GM18861 (cell line): ENCODE data around the gene GFOD1.
"Not testable (repeated sequence)": the region's sequence is repeated elsewhere in the genome, so short reads cannot be mapped to it uniquely, and the experiment has no call there.

Experiments
- ATAC-seq: cut with Tn5 transposase; IDR thresholded peaks from one replicate; pipeline ENCODE4 v1.9.1; 2021; ENCODE audit not compliant: unreplicated experiment

GFOD1 gene

GRCh38 chr6:13331516-13332348 lies 155.7 kb downstream of the GFOD1 start:
- ATAC-seq, result no peak

DNA sequence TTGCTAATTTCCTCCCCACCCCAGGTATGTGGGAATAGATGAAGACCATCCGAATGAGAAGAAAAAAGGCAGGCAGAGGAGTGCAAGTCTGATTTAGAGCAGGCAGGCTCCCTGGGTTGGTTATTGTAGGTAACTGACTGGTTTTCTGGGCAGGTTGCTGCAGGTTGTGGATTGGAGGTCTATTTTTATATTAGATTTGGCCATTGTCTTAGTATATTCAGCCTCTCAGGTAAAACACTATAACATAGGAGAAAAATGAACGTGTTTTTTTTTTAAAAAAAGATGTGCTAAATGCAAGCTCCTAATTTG lies 158.6 kb downstream of the GFOD1 start:
- ATAC-seq, result no peak

DNA sequence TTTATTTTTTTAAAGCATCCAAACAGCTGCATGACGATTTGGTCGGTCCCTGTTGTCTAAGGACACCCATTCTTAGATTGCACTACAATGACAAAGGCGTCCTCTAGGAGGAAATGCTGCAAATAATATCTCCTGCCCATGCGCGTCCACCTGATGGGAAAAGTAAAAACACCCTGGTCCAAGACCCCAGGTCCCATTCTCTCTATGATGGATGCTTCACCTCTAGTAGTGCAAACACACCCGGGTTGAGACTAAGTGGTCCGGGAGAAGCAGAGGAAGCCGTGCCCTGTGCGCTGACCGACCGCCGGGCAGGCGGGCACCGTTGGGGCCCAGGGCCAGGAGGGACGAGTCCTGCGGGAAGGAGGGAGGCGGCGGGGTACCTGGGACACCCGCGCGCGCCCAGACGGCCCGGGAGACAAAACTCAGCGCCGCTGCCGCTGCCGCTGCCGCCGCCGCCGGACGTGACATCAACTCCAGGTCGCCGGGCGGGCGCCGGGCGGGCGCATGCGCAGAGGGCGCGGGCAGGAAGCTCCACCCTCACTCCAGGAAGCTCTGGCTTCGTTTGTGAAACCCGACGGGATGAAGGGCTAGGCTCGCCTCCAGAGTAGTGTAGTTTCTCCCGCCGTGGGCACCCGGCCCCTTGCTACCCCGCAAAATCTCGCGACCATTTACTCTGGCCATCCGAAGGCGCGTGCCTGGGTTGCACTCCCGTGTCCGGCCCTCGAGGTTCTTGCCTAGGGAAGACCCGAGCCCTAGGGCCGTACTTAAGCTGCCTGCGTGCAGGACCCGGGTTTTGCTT lies 159.1 kb downstream of the GFOD1 start, which contains the start of gene TBC1D7:
TSS of gene TBC1D7 (minus strand) at position 462 of the 799 bp plus-strand sequence. CDS start 1,639 bp downstream, outside the sequence.
- ATAC-seq, result peak; percentile 79

- peak; percentile 6 for ATAC-seq
Observed at GRCh38 chr6:13327691-13328075, 159.7 kb downstream of the GFOD1 start.

- not testable (repeated sequence) for ATAC-seq
Observed at GRCh38 chr6:13326031-13326586, 161.3 kb downstream of the GFOD1 start.

- no peak for ATAC-seq
Observed at GRCh38 chr6:13319891-13320564, 167.4 kb downstream of the GFOD1 start.

GRCh38 chr6:13318821-13319220 lies 168.6 kb downstream of the GFOD1 start:
- ATAC-seq, result no peak

DNA sequence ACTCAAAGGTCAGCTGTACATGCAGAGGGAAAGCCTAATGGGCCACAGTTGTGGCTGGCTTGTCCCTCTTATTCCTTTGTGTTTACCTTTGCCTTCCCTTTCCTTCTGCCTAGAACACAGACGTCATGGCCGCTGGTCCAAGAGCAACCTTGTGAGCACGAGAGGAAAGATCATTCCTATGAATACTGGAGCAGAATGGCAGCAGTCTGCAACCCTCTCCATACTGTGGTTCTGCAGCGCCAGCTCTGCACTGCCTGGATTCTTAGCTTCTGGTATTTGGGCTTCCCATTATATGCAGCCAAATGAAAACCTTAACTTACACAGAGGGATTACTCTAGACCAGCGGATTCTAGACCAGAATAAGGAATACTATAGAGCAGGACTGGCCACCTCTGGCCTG lies 171.5 kb downstream of the GFOD1 start:
- no peak for ATAC-seq

- no peak for ATAC-seq
Observed at GRCh38 chr6:13314806-13315205, 172.6 kb downstream of the GFOD1 start.

DNA sequence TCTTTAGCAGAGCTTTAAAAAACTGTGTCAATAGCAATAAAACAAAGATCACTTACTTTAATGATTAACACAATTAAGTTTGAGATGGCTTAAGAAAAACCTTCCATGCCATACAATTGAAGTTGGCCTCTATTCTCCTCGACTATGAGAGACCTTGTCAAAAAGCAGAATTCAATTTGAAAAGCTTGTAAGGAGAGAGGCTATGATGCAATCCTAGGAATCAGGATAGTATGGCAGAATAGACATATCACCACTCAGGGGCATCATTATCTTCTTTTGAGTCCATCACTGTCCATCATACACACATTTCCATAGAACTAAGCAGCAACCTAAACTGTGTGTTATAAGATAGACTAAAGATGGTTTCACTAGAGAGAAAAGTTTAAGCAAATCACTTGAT lies 176.2 kb downstream of the GFOD1 start:
- no peak for ATAC-seq

DNA sequence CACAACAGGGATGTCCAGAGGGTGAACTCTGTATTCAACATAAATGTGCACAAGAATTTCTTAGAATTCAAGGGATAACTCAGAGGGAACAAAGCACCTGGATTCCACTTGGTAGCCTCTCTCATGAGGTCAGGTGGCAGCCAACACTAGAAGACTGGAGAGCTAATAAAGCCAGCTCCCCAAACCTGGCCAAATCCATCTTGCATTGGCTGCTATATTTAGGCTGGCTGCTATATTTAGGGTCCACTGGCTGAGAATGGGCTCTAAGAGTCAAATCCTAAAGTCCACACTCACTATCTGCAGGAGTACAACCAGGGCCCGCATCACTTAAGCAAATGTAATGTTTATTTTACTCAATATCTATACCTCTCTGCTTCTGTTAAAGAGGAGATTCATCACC lies 179.1 kb downstream of the GFOD1 start:
- ATAC-seq, result no peak
